IPS DF 6.9 (cell line): Measurements from ENCODE around the gene CATSPERZ.
A peak's percentile ranks its signal among the peaks of the same experiment; 100 is the strongest.

ENCODE experiments used
- DNase-seq: peaks from one replicate; pipeline ENCODE4 v3.0.0-alpha.2; 2013; ENCODE audit warnings: low read depth, low spot score
- H3K27ac ChIP-seq: one replicate; pipeline ENCODE4 v1.5.1; 2013; ENCODE audit warnings: low read length, control low read depth
- H3K27me3 ChIP-seq: 2 replicates; pipeline ENCODE4 v1.6.1; 2013; ENCODE audit warnings: mild to moderate bottlenecking, low read length; ENCODE audit not compliant: control insufficient read depth, insufficient read depth
- H3K36me3 ChIP-seq: 2 replicates; pipeline ENCODE4 v1.6.1; 2013; ENCODE audit warnings: low read length; ENCODE audit not compliant: control insufficient read depth, insufficient read depth
- H3K4me1 ChIP-seq: 2 replicates; pipeline ENCODE4 v1.6.1; 2013; ENCODE audit warnings: low read length; ENCODE audit not compliant: control insufficient read depth, insufficient read depth
- H3K4me3 ChIP-seq: 2 replicates; pipeline ENCODE4 v1.5.1; 2013; ENCODE audit warnings: mild to moderate bottlenecking, low read length
- H3K9me3 ChIP-seq: 2 replicates; pipeline ENCODE4 v1.6.1; 2013; ENCODE audit warnings: low read length, inconsistent platforms; ENCODE audit not compliant: control insufficient read depth, insufficient read depth
- WGBS: extraction: QIAGEN DNeasy Blood & Tissue Kit; methylation state at CpG from one replicate; pipeline ENCODE4 v1.1.7; 2013; ENCODE audit warnings: mixed read lengths, missing lambda C conversion rate; ENCODE audit not compliant: insufficient read length, insufficient coverage; 5-methylcytosine and 5-hydroxymethylcytosine counted together

The CATSPERZ gene

DNA sequence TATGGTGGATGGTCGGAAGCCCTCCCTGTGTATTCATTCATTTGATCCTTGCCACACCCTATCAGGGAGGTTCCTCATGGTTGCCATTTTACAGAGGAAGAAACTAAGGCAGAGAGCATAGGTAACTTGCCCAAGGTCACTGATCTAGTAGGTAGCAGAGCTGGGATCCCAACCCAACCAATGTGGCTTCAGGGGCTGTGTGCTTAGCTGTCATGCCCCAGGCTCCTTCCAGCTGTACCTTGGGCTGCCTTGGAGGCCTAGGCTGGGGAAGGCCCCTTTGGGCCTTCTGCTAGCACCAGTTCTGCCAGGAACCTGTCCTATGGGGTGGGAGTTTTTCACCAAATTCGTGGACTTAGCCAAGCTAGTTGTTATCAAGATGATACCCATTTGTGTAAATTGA is 24.3 kb upstream of the CATSPERZ start:
- 0 out of 2 replicates have a peak, but pooled peaks cover 3% of the 10 kb centered on the region for H3K36me3 ChIP-seq
- H3K27me3 ChIP-seq: no peaks in the 10 kb centered on the region
- peaks cover 2% of the 10 kb centered on the region for H3K4me1 ChIP-seq
- no peak overlapping the region for H3K4me3 ChIP-seq
- H3K27ac ChIP-seq: no peak overlapping the region
- no peak for DNase-seq
- no CpG with 5 or more reads among the region's 2 CpGs for WGBS
- H3K9me3 ChIP-seq: no peaks in the 10 kb centered on the region

GRCh38 chr11:64276653-64277431 is 23.3 kb upstream of the CATSPERZ start:
- 0 out of 2 replicates have a peak, but pooled peaks cover 3% of the 10 kb centered on the region for H3K36me3 ChIP-seq
- DNase-seq: no peak
- H3K27me3 ChIP-seq: no peaks in the 10 kb centered on the region
- H3K27ac ChIP-seq: no peak overlapping the region
- H3K4me3 ChIP-seq: no peak overlapping the region
- peaks cover 2% of the 10 kb centered on the region for H3K4me1 ChIP-seq
- WGBS: no CpG with 5 or more reads among the region's 17 CpGs
- no peaks in the 10 kb centered on the region for H3K9me3 ChIP-seq

DNA sequence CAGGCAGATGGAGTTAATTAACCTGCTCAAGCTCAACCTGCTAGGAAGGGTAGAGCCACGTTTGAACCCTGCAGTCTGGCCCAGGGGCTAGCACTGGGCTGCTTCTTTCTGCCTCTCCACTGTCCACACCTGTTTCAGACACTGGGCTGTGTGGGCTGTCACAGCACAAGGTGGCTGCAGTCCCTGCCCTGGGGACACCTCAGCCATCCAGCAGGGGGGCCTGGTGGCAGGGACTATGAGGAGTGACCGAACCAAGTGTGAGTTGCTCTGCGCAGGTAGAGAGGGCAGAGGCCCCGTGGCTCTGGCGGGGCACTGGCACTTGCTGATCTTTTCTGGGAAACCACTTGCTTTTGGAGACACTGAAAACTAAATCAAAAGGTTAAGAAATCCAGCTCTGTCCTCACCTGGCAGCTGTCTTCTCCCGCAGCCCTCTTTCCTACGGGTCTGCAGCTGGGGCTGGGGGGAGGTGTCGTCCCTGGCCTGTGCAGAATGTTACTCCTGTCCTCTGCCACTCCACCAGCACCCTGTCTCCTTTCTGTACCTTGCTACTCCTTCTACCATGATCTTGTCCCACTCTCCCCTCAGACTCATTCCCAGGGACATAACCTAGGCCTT is 21.5 kb upstream of the CATSPERZ start:
- DNase-seq: no peak
- Histone ChIP-seq H3K27ac (no peak overlapping the region), H3K4me3 (no peak overlapping the region), H3K27me3 (no peaks in the 10 kb centered on the region), H3K36me3 (0 out of 2 replicates have a peak, but pooled peaks cover 3% of the 10 kb centered on the region), H3K4me1 (peaks cover 2% of the 10 kb centered on the region), H3K9me3 (no peaks in the 10 kb centered on the region)
- WGBS: no CpG with 5 or more reads among the region's 8 CpGs

DNA sequence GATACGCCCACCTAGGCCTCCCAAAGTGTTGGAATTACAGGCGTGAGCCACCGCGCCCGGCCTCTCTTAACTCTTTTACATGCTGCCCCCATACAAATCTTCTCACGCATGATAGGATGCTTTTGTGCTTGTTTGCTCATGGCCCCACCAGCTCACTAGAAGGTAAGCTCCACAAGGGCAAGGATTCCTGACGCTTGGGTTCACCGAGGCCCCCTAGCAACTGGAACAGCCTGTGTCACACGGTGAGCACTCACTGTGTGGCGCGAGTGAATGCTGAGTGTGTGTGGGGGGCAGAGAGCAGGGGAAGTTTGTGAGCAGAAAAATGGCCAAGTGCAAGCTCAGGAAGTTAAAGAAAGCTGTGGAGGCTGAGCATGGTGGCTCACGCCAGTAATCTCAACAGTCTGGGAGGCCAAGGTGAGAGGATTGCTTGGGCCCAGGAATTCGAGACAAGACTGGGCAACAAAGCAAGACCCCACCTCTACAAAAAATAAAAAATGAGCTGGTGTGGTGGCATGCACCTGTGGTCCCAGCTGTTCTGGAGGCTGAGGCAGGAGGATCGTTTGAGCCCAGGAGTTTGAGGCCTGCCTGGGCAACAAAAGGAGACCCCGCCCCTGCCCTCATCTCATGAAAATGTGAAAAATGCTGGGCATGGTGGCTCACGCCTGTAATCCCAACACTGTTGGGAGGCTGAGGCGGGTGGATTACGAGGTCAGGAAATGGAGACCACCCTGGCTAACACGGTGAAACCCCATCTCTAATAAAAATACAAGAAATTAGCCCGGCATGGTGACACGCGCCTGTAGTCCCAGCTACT is 18.0 kb upstream of the CATSPERZ start:
- H3K27me3 ChIP-seq: no peaks in the 10 kb centered on the region
- peaks cover 5% of the 10 kb centered on the region; the same call in 1 of the 2 replicates for H3K4me1 ChIP-seq
- 0 out of 2 replicates have a peak, but pooled peaks cover 3% of the 10 kb centered on the region for H3K36me3 ChIP-seq
- H3K9me3 ChIP-seq: no peaks in the 10 kb centered on the region
- DNase-seq: no peak
- H3K27ac ChIP-seq: no peak overlapping the region
- no CpG with 5 or more reads among the region's 22 CpGs for WGBS
- no peak overlapping the region for H3K4me3 ChIP-seq

DNA sequence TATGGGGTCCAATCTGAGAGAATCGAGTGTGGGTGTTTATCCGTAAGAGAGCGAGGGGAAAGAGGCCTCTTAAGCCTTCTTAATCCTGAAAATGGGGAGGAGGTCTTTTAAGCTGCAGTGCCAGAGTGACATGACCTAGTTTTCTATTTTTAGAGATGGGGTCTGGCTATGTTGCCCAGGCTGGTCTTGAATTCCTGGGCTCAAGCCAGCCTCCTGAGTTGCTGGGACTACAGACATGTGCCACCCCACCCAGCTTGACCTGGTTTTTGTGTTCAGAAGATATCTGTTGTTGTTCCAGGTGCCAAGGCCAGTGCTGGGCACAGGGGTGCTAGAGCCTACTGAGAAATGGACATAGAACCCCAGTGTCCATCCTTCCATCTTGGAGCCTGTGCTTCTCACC is 17.1 kb upstream of the CATSPERZ start:
- no CpG with 5 or more reads among the region's 3 CpGs for WGBS
- DNase-seq: no peak
- no peaks in the 10 kb centered on the region for H3K9me3 ChIP-seq
- no peak overlapping the region for H3K27ac ChIP-seq
- H3K36me3 ChIP-seq: 0 out of 2 replicates have a peak, but pooled peaks cover 3% of the 10 kb centered on the region
- no peaks in the 10 kb centered on the region for H3K27me3 ChIP-seq
- no peak overlapping the region for H3K4me3 ChIP-seq
- H3K4me1 ChIP-seq: peaks cover 5% of the 10 kb centered on the region; the same call in 1 of the 2 replicates

DNA sequence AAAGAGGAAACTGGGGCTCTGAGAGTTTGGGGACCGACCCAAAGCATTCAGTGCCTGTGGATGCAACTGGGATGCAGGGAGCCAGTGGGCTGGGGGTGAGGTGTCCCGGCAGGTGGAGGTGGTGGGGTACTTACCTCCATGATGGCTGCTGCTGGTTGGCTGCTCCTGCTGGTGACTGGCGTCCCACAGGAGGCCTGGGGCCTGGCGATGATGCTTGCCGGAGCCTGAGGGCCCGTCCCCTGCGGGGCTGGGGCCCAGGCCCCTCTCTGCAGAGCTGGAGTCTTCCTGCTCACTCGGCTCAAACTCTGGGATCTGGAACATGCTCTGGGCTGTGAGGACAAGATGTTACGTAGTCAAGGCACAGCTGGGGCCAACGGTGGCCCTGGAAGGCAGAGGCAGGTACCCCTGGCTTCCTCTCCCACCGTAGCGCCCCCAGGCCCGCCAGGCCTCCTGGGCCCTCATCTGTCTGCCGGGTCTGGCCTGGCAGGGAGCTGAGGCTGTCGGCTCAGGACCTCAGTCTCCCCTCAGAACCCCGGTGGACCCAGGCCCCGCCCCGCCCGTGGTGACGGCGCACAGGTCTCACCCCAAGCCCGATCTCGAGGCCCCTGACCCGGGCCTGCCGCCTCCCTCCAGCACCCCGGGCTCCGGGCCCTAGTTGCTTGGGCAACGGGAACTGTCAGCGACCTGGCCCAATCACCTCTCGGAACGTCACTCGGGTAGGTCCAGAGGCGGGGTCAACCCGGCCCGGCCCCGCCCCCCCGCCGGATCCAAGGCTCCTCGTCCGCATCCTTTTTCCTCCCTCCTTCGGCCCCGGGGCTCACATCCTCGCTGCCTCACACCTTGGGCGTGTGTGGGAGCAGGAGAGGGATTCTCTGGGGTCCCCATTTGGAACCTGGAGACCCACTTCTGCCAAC is 15.9 kb upstream of the CATSPERZ start, which contains the start of gene BAD:
Gene BAD, minus strand, starts transcription at position 618 of the 914 bp plus-strand sequence. Its CDS starts 297 bp downstream, at position 321.
- peaks cover 5% of the 10 kb centered on the region; the same call in 1 of the 2 replicates for H3K4me1 ChIP-seq
- peak within 1 kb of the TSS; percentile 83; the same call in 1 of the 2 replicates for H3K4me3 ChIP-seq
- no peak within 1 kb of the TSS for H3K27ac ChIP-seq
- DNase-seq: no peak
- H3K9me3 ChIP-seq: no peaks in the 10 kb centered on the region
- WGBS: no CpG with 5 or more reads among the region's 44 CpGs
- no peaks in the 10 kb centered on the region for H3K27me3 ChIP-seq
- H3K36me3 ChIP-seq: no peaks in the 10 kb centered on the region

- Histone ChIP-seq H3K4me1 (peaks cover 5% of the 10 kb centered on the region; the same call in 1 of the 2 replicates), H3K9me3 (no peaks in the 10 kb centered on the region), H3K27ac (no peak within 1 kb of the TSS), H3K36me3 (no peaks in the 10 kb centered on the region), H3K27me3 (peaks cover 2% of the 10 kb centered on the region), H3K4me3 (peak within 1 kb of the TSS; percentile 83; the same call in 1 of the 2 replicates)
- WGBS: no CpG with 5 or more reads among the region's 102 CpGs
- no peak for DNase-seq
Observed at GRCh38 chr11:64284962-64285884, 14.9 kb upstream of the CATSPERZ start, which contains the start of gene GPR137. Gene GPR137, plus strand, starts transcription at chr11:64285848. Its CDS starts 677 bp downstream, at chr11:64286525.

- peaks cover 12% of the 10 kb centered on the region for H3K27me3 ChIP-seq
- peaks cover 5% of the 10 kb centered on the region; the same call in 1 of the 2 replicates for H3K4me1 ChIP-seq
- WGBS: no CpG with 5 or more reads among the region's 40 CpGs
- no peak overlapping the region for H3K27ac ChIP-seq
- H3K9me3 ChIP-seq: no peaks in the 10 kb centered on the region
- peak overlapping the region; percentile 83; the same call in 1 of the 2 replicates for H3K4me3 ChIP-seq
- H3K36me3 ChIP-seq: no peaks in the 10 kb centered on the region
- DNase-seq: no peak
Observed at GRCh38 chr11:64285885-64286800, 14.0 kb upstream of the CATSPERZ start.
